ENCODE results near the gene USP40.

The USP40 gene

GRCh38 chr2:233442028-233442310 lies 124.6 kb downstream of the USP40 start:
- DNase-seq = no peak

GRCh38 chr2:233441161-233442027 lies 125.2 kb downstream of the USP40 start:
- DNase-seq = no peak

GRCh38 chr2:233440714-233441113 lies 125.9 kb downstream of the USP40 start:
- DNase-seq = no peak

- DNase-seq = no peak
Measured at GRCh38 chr2:233440314-233440713, 126.3 kb downstream of the USP40 start.

GRCh38 chr2:233439191-233439590 lies 127.4 kb downstream of the USP40 start:
- DNase-seq = no peak

GRCh38 chr2:233438573-233439147 lies 127.9 kb downstream of the USP40 start:
- DNase-seq = no peak

- no peak for DNase-seq
Measured at GRCh38 chr2:233437439-233437955, 129.1 kb downstream of the USP40 start.

- DNase-seq = no peak
Measured at GRCh38 chr2:233436691-233437438, 129.7 kb downstream of the USP40 start.

GRCh38 chr2:233436191-233436581 lies 130.4 kb downstream of the USP40 start:
- DNase-seq = no peak

GRCh38 chr2:233435436-233436190 lies 131.0 kb downstream of the USP40 start:
- DNase-seq = no peak

- no peak for DNase-seq
Measured at GRCh38 chr2:233434666-233435330, 131.8 kb downstream of the USP40 start.

GRCh38 chr2:233433794-233434193 lies 132.8 kb downstream of the USP40 start:
- no peak for DNase-seq

GRCh38 chr2:233433029-233433428 lies 133.6 kb downstream of the USP40 start:
- DNase-seq = no peak

GRCh38 chr2:233430651-233431050 lies 135.9 kb downstream of the USP40 start:
- no peak for DNase-seq

GRCh38 chr2:233430081-233430480 lies 136.5 kb downstream of the USP40 start:
- DNase-seq = no peak

- no peak for DNase-seq
Measured at GRCh38 chr2:233429175-233429897, 137.2 kb downstream of the USP40 start.

GRCh38 chr2:233428438-233428837 lies 138.1 kb downstream of the USP40 start:
- no peak for DNase-seq

- no peak for DNase-seq
Measured at GRCh38 chr2:233428008-233428407, 138.6 kb downstream of the USP40 start.

- DNase-seq = no peak
Measured at GRCh38 chr2:233426619-233427342, 139.8 kb downstream of the USP40 start.

Measured in NCI-H526 treated with DMSO at 0.1 percent for 48 hours (cell line).